GM12878 (cell line): ENCODE results near the gene SF3A1. TPM values are rescaled to one million over a fixed set of nuclear protein-coding genes. Genes with fewer than 3 reads are reported as not detected.

Experiments used
- ATAC-seq: fragments of 200-7000 bp; cut with Tn5 transposase; 3 replicates; pipeline ENCODE4 v1.9.1; 2020; ENCODE audit warnings: mild to moderate bottlenecking, moderate library complexity
- BruUV-seq: library from RNA; stranded (reverse); fragments of 400-500 nt; replicated peaks from 2 replicates; lab custom pipeline; 2021; lab: Mats Ljungman, UMichigan
- CTCF ChIA-PET: fragments of 300-600 bp; sonication (Branson Sonifier 250); formaldehyde crosslinking; extraction: SDS; loops from one replicate; lab custom pipeline; 2021; ENCODE audit warnings: inconsistent platforms; lab: Yijun Ruan, JAX
- POLR2A ChIA-PET: fragments of 350-600 bp; formaldehyde crosslinking; extraction: SDS; loops from one replicate; lab custom pipeline; 2021; ENCODE audit warnings: inconsistent platforms; lab: Charles Lee
- RAD21 ChIA-PET: fragments of 300-600 bp; sonication (Branson Sonifier 250); formaldehyde crosslinking; loops from one replicate; lab custom pipeline; 2023; ENCODE audit warnings: antibody characterized with exemption; ENCODE audit not compliant: unreplicated experiment; lab: Charles Lee
- SMC1A ChIA-PET: fragments of 300-600 bp; sonication (Branson Sonifier 250); formaldehyde crosslinking; loops from one replicate; lab custom pipeline; 2023; ENCODE audit not compliant: unreplicated experiment, uncharacterized antibody; lab: Charles Lee
- DNase-seq: peaks from one replicate; pipeline ENCODE4 v3.0.0-alpha.2; 2011; ENCODE audit warnings: low read depth, low spot score
- FAIRE-seq: peaks from 3 replicates; lab custom pipeline; 2011; peaks lifted over from hg19 to GRCh38; lab: Jason Lieb, UNC
- H2AFZ ChIP-seq: 2 replicates; pipeline ENCODE4 v1.6.0; 2011; ENCODE audit warnings: low read depth, low read length, control low read depth; ENCODE audit not compliant: control insufficient read depth
- H3K27ac ChIP-seq: 2 replicates; pipeline ENCODE4 v1.5.1; 2011; ENCODE audit warnings: control low read depth; ENCODE audit not compliant: control insufficient read depth, insufficient read depth
- H3K27me3 ChIP-seq, 2 experiments: replicated peaks in 1 of 2; 2 replicates each; pipeline versions ENCODE4 v1.6.0 to v1.6.1; 2011; ENCODE audit warnings: low read length in 1 of 2; ENCODE audit not compliant: control insufficient read depth in 2 of 2, insufficient read depth in 2 of 2
- H3K36me3 ChIP-seq, 2 experiments: 2 replicates each; pipeline ENCODE4 v1.5.1; 2011; ENCODE audit warnings: low read length in 1 of 2; ENCODE audit not compliant: control insufficient read depth in 2 of 2, insufficient read depth in 2 of 2
- H3K4me1 ChIP-seq: 2 replicates; pipeline ENCODE4 v1.6.1; 2011; ENCODE audit warnings: mild to moderate bottlenecking, low read length, moderate library complexity, mixed read lengths; ENCODE audit not compliant: control insufficient read depth, insufficient read depth
- H3K4me2 ChIP-seq: 2 replicates; pipeline ENCODE4 v1.6.0; 2011; ENCODE audit warnings: control low read depth; ENCODE audit not compliant: control insufficient read depth, insufficient read depth
- H3K4me3 ChIP-seq: fragments of 200-600 bp; sonication (generic); 2 replicates; pipeline ENCODE4 v1.5.1; 2016
- H3K79me2 ChIP-seq: 2 replicates; pipeline ENCODE4 v1.6.0; 2011; ENCODE audit warnings: low read length; ENCODE audit not compliant: control insufficient read depth, insufficient read depth
- H3K9ac ChIP-seq: 2 replicates; pipeline ENCODE4 v1.8.0; 2011; ENCODE audit warnings: low read length, control low read depth, mixed read lengths; ENCODE audit not compliant: control insufficient read depth, insufficient read depth
- H3K9me3 ChIP-seq: replicated peaks from 3 replicates; pipeline ENCODE4 v1.5.1; 2011; ENCODE audit warnings: mild to moderate bottlenecking, low read length; ENCODE audit not compliant: control insufficient read depth, insufficient read depth
- H4K20me1 ChIP-seq: 2 replicates; pipeline ENCODE4 v1.6.0; 2011; ENCODE audit not compliant: control insufficient read depth, insufficient read depth
- ATF3 ChIP-seq: IDR thresholded peaks from 2 replicates; pipeline ENCODE4 v1.6.1; 2011; ENCODE audit warnings: low read depth, mild to moderate bottlenecking, low read length, moderate library complexity, borderline replicate concordance; ENCODE audit errors: extremely low read depth
- GATAD2B ChIP-seq: fragments of 450-650 bp; conservative IDR thresholded peaks from 2 replicates; pipeline ENCODE4 v1.6.1; 2017; ENCODE audit warnings: low read depth, mild to moderate bottlenecking, moderate library complexity
- IRF4 ChIP-seq: IDR thresholded peaks from 2 replicates; pipeline ENCODE4 v1.6.1; 2011; ENCODE audit warnings: low read depth, low read length
- IRF5 ChIP-seq: fragments of 450-650 bp; IDR thresholded peaks from 2 replicates; pipeline ENCODE4 v1.6.1; 2017; ENCODE audit warnings: borderline replicate concordance
- KLF5 ChIP-seq: fragments of 450-650 bp; IDR thresholded peaks from 2 replicates; pipeline ENCODE4 v1.6.1; 2014; ENCODE audit warnings: mild to moderate bottlenecking; ENCODE audit not compliant: partially characterized antibody
- MEF2B ChIP-seq: fragments of 450-650 bp; IDR thresholded peaks from 2 replicates; pipeline ENCODE4 v1.6.1; 2018; ENCODE audit warnings: mild to moderate bottlenecking, moderate library complexity; ENCODE audit not compliant: partially characterized antibody, poor library complexity, severe bottlenecking
- MTA3 ChIP-seq: IDR thresholded peaks from 2 replicates; pipeline ENCODE4 v1.6.1; 2012; ENCODE audit warnings: low read length, inconsistent platforms, borderline replicate concordance
- NFYB ChIP-seq: IDR thresholded peaks from 2 replicates; pipeline ENCODE4 v1.6.1; 2011; ENCODE audit warnings: low read depth, mild to moderate bottlenecking, low read length, improper control_type of control experiment, moderate library complexity; ENCODE audit not compliant: insufficient read depth
- NR2F1 ChIP-seq: fragments of 450-650 bp; conservative IDR thresholded peaks from 2 replicates; pipeline ENCODE4 v1.6.1; 2017; ENCODE audit warnings: mild to moderate bottlenecking
- PKNOX1 ChIP-seq: fragments of 450-650 bp; IDR thresholded peaks from 2 replicates; pipeline ENCODE4 v1.6.1; 2016; ENCODE audit warnings: mild to moderate bottlenecking
- RB1 ChIP-seq: fragments of 450-650 bp; formaldehyde crosslinking; IDR thresholded peaks from 2 replicates; pipeline ENCODE4 v1.6.1; 2017; ENCODE audit warnings: mild to moderate bottlenecking, borderline replicate concordance
- RELB ChIP-seq: fragments of 450-650 bp; IDR thresholded peaks from 2 replicates; pipeline ENCODE4 v1.6.1; 2017; ENCODE audit warnings: low read depth, mild to moderate bottlenecking, moderate library complexity
- TBL1XR1 ChIP-seq: IDR thresholded peaks from 2 replicates; pipeline ENCODE4 v1.6.1; 2012; ENCODE audit warnings: low read depth, low read length, improper control_type of control experiment
- ZBTB4 ChIP-seq: fragments of 450-650 bp; formaldehyde crosslinking; IDR thresholded peaks from 2 replicates; pipeline ENCODE4 v1.4.0; 2022; ENCODE audit warnings: mild to moderate bottlenecking, moderate library complexity
- WGBS: methylation state at CpG from one replicate; pipeline ENCODE4 v1.1.6; 2016; ENCODE audit warnings: low lambda C conversion rate; ENCODE audit not compliant: insufficient replicate concordance, insufficient coverage; ENCODE audit errors: missing lambda C conversion rate; 5-methylcytosine and 5-hydroxymethylcytosine counted together
- in situ Hi-C: fragments of 300-500 bp; cut with MboI; formaldehyde crosslinking; loops from 9 replicates; pipeline ENCODE4 v1.14.3; 2018; ENCODE audit warnings: mixed read lengths
- intact Hi-C: fragments of 100-400 bp; cut with micrococcal nuclease; formaldehyde crosslinking; loops from one replicate; pipeline ENCODE4 v1.14.2; 2022; ENCODE audit not compliant: unreplicated experiment
- polyA plus RNA-seq, 11 experiments: library from polyadenylated mRNA; depleted of rRNA in 4 of 11; unstranded in 6 of 11; stranded (reverse) in 5 of 11; fragments of >200 nt; fragmentation: Nextera tagmentation in 4 of 11; fragmentation: Illumina TruSeq in 1 of 11; extraction: Ambion mirVana in 4 of 11; extraction: Trizol in 1 of 11; gene quantifications; 1 replicate in 1 of 11; 2 replicates in 10 of 11; pipeline versions ENCODE4 v1.2.1 to v1.2.3, GENCODE V29; 2011 to 2016; ENCODE audit warnings: inconsistent platforms in 2 of 11, missing spikeins in 2 of 11, low read depth in 1 of 11
- total RNA-seq, 4 experiments: library from RNA; depleted of rRNA in 3 of 4; stranded (reverse); fragments of >200 nt in 3 of 4; fragmentation: Illumina TruSeq in 1 of 4; extraction: Trizol in 1 of 4; gene quantifications; 2 replicates each; pipeline versions ENCODE4 v1.2.1 to v1.2.3, GENCODE V29; 2013 to 2021

SF3A1 gene
- total and polyA plus RNA-seq, 10 of the 15 experiments (the other 5 are each of a cell fraction or from before 2014, with no cell fraction given) = 10.4 to 239 (median 46.0) TPM

GRCh38 chr22:30344447-30345200 is 12.1 kb downstream of the SF3A1 start:
- no peak for FAIRE-seq

More at GRCh38 chr22:30344447-30345200, 12.1 kb downstream of the SF3A1 start:
- no peak overlapping the region for H3K4me2 ChIP-seq
- DNase-seq (no peak), ATAC-seq (no peak)
- H3K27ac ChIP-seq = no peak overlapping the region
- no peaks in the 10 kb centered on the region for H3K9me3 ChIP-seq
- no peak overlapping the region for H2AFZ ChIP-seq
- 94% methylated on average over 13 of the region's 13 CpGs for whole genome bisulfite sequencing
- H3K27me3 ChIP-seq = no peaks in the 10 kb centered on the region
- POLR2A ChIA-PET = interaction anchor here (1.0 kb wide), 1 partner anchor 19 kb away, joined by 3 read pairs; no protein-coding TSS in a partner anchor
- H3K36me3 ChIP-seq = peaks cover 42 to 44% of the 10 kb centered on the region in 2 experiments
- CTCF ChIA-PET = interaction anchor here (1.2 kb wide), 1 partner anchor 9 kb away, joined by 3 read pairs; no protein-coding TSS in a partner anchor
- SMC1A ChIA-PET = no interaction called here
- in situ Hi-C loops = no loop called here
- H3K9ac ChIP-seq = no peak overlapping the region
- H3K79me2 ChIP-seq = peaks cover 22% of the 10 kb centered on the region
- intact Hi-C loops = no loop called here
- H4K20me1 ChIP-seq = no peaks in the 10 kb centered on the region
- no TSS peak for BruUV-seq
- RAD21 ChIA-PET = interaction anchor here (1.0 kb wide), 1 partner anchor 57 kb away, joined by 3 read pairs; no protein-coding TSS in a partner anchor
- TF ChIP-seq TBL1XR1 (no peak), NFYB (no peak), KLF5 (no peak), GATAD2B (no peak), ATF3 (no peak), PKNOX1 (no peak), NR2F1 (no peak), RELB (no peak), IRF4 (no peak), MTA3 (no peak), MEF2B (no peak), RB1 (no peak), IRF5 (no peak), ZBTB4 (CRISPR knock-in tag) (no peak)
- TF ChIP-seq, all 136 proteins: peak for 0
- H3K4me3 ChIP-seq = no peak overlapping the region
- peaks cover 13% of the 10 kb centered on the region for H3K4me1 ChIP-seq
